Panc1 (cell line): ENCODE measurements around the gene POGK.

Experiments used
- CTCF ChIP-seq: fragments of 450-650 bp; IDR thresholded peaks from 2 replicates; pipeline ENCODE4 v1.5.1; 2017; ENCODE audit warnings: mild to moderate bottlenecking
- POLR2AphosphoS5 ChIP-seq: IDR thresholded peaks from 2 replicates; pipeline ENCODE4 v1.6.1; 2012; ENCODE audit warnings: mild to moderate bottlenecking, low read depth, low read length, moderate library complexity
- REST ChIP-seq, 2 experiments: IDR thresholded peaks; 2 replicates each; pipeline ENCODE4 v1.6.1; 2011 to 2012; ENCODE audit warnings: low read depth in 2 of 2, control low read depth in 1 of 2, low read length in 1 of 2, mild to moderate bottlenecking in 1 of 2, moderate library complexity in 1 of 2; ENCODE audit not compliant: insufficient read depth in 1 of 2
- SIN3A ChIP-seq: IDR thresholded peaks from 2 replicates; pipeline ENCODE4 v1.6.1; 2012; ENCODE audit warnings: low read depth, mild to moderate bottlenecking, low read length, moderate library complexity, borderline replicate concordance; ENCODE audit not compliant: insufficient read depth
- TCF7L2 ChIP-seq: IDR thresholded peaks from 2 replicates; pipeline ENCODE4 v1.6.1; 2011; ENCODE audit warnings: mild to moderate bottlenecking, low read depth, low read length, inconsistent platforms

- TF ChIP-seq CTCF (no peak), REST (IDR thresholded peaks at IDR 0.05; ENCODE audit: insufficient read depth in 1 of 2, low read depth in 2 of 2, low read length in 1 of 2) (no peak), POLR2AphosphoS5 (no peak), SIN3A (no peak), TCF7L2 (no peak)
Observed at GRCh38 chr1:166849135-166849534, 9.9 kb downstream of the POGK start.
